B cell (primary cell): Measurements from ENCODE around the gene GLOD5. TPM values are rescaled to one million over a fixed set of nuclear protein-coding genes. Genes with fewer than 3 reads are reported as not detected.

ENCODE experiments used
- ATAC-seq: fragments of 200-7000 bp; cut with Tn5 transposase; one replicate; pipeline ENCODE4 v1.10.0; 2021; ENCODE audit warnings: low read depth, mild to moderate bottlenecking, moderate number of reproducible peaks, moderate library complexity
- CTCF ChIA-PET: fragments of 350-600 bp; sonication (Branson Sonifier 250); formaldehyde crosslinking; loops from one replicate; lab custom pipeline; 2021; ENCODE audit warnings: antibody characterized with exemption, inconsistent platforms; lab: Charles Lee
- POLR2A ChIA-PET: fragments of 350-600 bp; sonication (Branson Sonifier 250); formaldehyde crosslinking; loops from one replicate; lab custom pipeline; 2021; ENCODE audit warnings: antibody characterized with exemption; lab: Charles Lee
- DNase-seq: peaks from one replicate; pipeline ENCODE4 v3.0.0; 2013
- H2AFZ ChIP-seq: 2 replicates; pipeline ENCODE4 v1.6.1; 2012; ENCODE audit warnings: mild to moderate bottlenecking, low read depth, low read length; ENCODE audit not compliant: insufficient read depth, poor library complexity, severe bottlenecking
- H3K27ac ChIP-seq, 2 donors: 1 replicate in 1 of 2; 2 replicates in 1 of 2; pipeline ENCODE4 v1.5.1; 2012 to 2013; ENCODE audit warnings: low read length in 2 of 2, mild to moderate bottlenecking in 2 of 2, moderate library complexity in 1 of 2
- H3K27me3 ChIP-seq, 4 experiments: fragments of 200-600 bp in 1 of 4; sonication (generic) in 1 of 4; replicated peaks in 1 of 4; 1 replicate in 2 of 4; 2 replicates in 2 of 4; pipeline versions ENCODE4 v1.6.1 to v1.7.0; 2013 to 2016; ENCODE audit warnings: low read length in 3 of 4, mild to moderate bottlenecking in 2 of 4, mixed read lengths in 1 of 4, moderate library complexity in 1 of 4; ENCODE audit not compliant: insufficient read depth in 4 of 4, control insufficient read depth in 3 of 4; ENCODE audit errors: control extremely low read depth in 1 of 4
- H3K36me3 ChIP-seq, 2 experiments: replicated peaks in 1 of 2; 1 replicate in 1 of 2; 2 replicates in 1 of 2; pipeline versions ENCODE4 v1.6.1 to v1.7.1; 2013; ENCODE audit warnings: low read length in 1 of 2; ENCODE audit not compliant: insufficient read depth in 2 of 2, control insufficient read depth in 1 of 2; ENCODE audit errors: control extremely low read depth in 1 of 2, extremely low read depth in 1 of 2
- H3K4me1 ChIP-seq, 2 donors: fragments of 200-600 bp in 1 of 2; sonication (generic) in 1 of 2; 1 replicate in 1 of 2; 2 replicates in 1 of 2; pipeline versions ENCODE4 v1.5.1 to v1.6.1; 2013 to 2017; ENCODE audit warnings: low read length in 2 of 2; ENCODE audit not compliant: control insufficient read depth in 2 of 2, insufficient read depth in 2 of 2
- H3K4me2 ChIP-seq: replicated peaks from 2 replicates; pipeline ENCODE3; 2012; ENCODE audit warnings: mild to moderate bottlenecking, low read depth, low read length; ENCODE audit not compliant: poor library complexity, severe bottlenecking
- H3K4me3 ChIP-seq, 5 experiments: fragments of 200-600 bp in 1 of 5; sonication (generic) in 1 of 5; 1 replicate in 3 of 5; 2 replicates in 2 of 5; pipeline versions ENCODE4 v1.5.1 to v1.7.0; 2011 to 2016; ENCODE audit warnings: low read length in 4 of 5, mild to moderate bottlenecking in 4 of 5, low read depth in 2 of 5, control low read depth in 1 of 5, moderate library complexity in 1 of 5; ENCODE audit not compliant: insufficient read depth in 1 of 5; ENCODE audit errors: control extremely low read depth in 1 of 5, extremely low read depth in 1 of 5
- H3K79me2 ChIP-seq: fragments of 200-600 bp; sonication (generic); one replicate; pipeline ENCODE4 v1.6.0; 2016; ENCODE audit warnings: low read length; ENCODE audit not compliant: control insufficient read depth, insufficient read depth
- H3K9ac ChIP-seq: fragments of 200-600 bp; sonication (generic); 2 replicates; pipeline ENCODE4 v1.6.1; 2017; ENCODE audit warnings: mild to moderate bottlenecking, low read length, moderate library complexity
- H3K9me3 ChIP-seq, 3 donors: one replicate each; pipeline versions ENCODE4 v1.6.1 to v1.7.1; 2013; ENCODE audit warnings: low read length in 2 of 3; ENCODE audit not compliant: control insufficient read depth in 2 of 3, insufficient read depth in 1 of 3; ENCODE audit errors: control extremely low read depth in 1 of 3
- H4K20me1 ChIP-seq: 2 replicates; pipeline ENCODE4 v1.6.0; 2012; ENCODE audit warnings: mild to moderate bottlenecking, low read length; ENCODE audit not compliant: insufficient read depth, control insufficient read depth, poor library complexity, severe bottlenecking
- H3K27ac Mint-ChIP-seq: one replicate; pipeline ENCODE4 v1.8.0; 2021; ENCODE audit warnings: mixed read lengths
- H3K27me3 Mint-ChIP-seq: one replicate; pipeline ENCODE4 v1.8.0; 2021; ENCODE audit warnings: mixed read lengths
- H3K4me1 Mint-ChIP-seq: one replicate; pipeline ENCODE4 v1.8.0; 2021; ENCODE audit warnings: mixed read lengths
- H3K4me3 Mint-ChIP-seq: one replicate; pipeline ENCODE4 v1.8.0; 2021; ENCODE audit warnings: mixed read lengths
- H3K9me3 Mint-ChIP-seq: one replicate; pipeline ENCODE4 v1.8.0; 2022; ENCODE audit warnings: mixed read lengths; ENCODE audit not compliant: insufficient read depth
- CTCF ChIP-seq: fragments of 200-600 bp; IDR thresholded peaks from one replicate; pipeline ENCODE4 v1.8.0; 2022; ENCODE audit warnings: antibody characterized with exemption, mild to moderate bottlenecking
- EZH2 ChIP-seq: IDR thresholded peaks from 2 replicates; pipeline ENCODE4 v1.6.1; 2012; ENCODE audit warnings: borderline replicate concordance, low read depth, mild to moderate bottlenecking, moderate library complexity, low read length; ENCODE audit not compliant: insufficient read depth, poor library complexity, severe bottlenecking
- WGBS: methylation state at CpG from one replicate; pipeline ENCODE4 v1.1.5; 2013; ENCODE audit warnings: missing lambda C conversion rate; ENCODE audit not compliant: insufficient coverage; 5-methylcytosine and 5-hydroxymethylcytosine counted together
- intact Hi-C: fragments of 100-400 bp; cut with micrococcal nuclease; formaldehyde crosslinking; loops from one replicate; pipeline ENCODE4 v1.10.0; 2022
- polyA plus RNA-seq: library from polyadenylated mRNA; depleted of rRNA; stranded (reverse); fragments of >200 nt; gene quantifications from 2 replicates; pipeline ENCODE4 v1.2.3, GENCODE V29; 2012
- total RNA-seq, 2 donors: library from RNA; stranded (reverse); fragments of 120-200 nt in 1 of 2; gene quantifications; 1 replicate in 1 of 2; 2 replicates in 1 of 2; pipeline versions ENCODE4 v1.2.3 to v1.2.4, GENCODE V29; 2013 to 2022

The GLOD5 gene
- total and polyA plus RNA-seq, 2 donors (not counting 1 experiment from before 2014, with no cell fraction given), result not detected

- H3K27me3 Mint-ChIP-seq, result no peaks in the 10 kb centered on the region
- H3K9me3 Mint-ChIP-seq, result no peaks in the 10 kb centered on the region
- DNase-seq (no peak), ATAC-seq (no peak)
- Histone ChIP-seq H3K4me2 (no peak overlapping the region), H3K9me3 (no peaks in the 10 kb centered on the region), H3K79me2 (peaks cover 4% of the 10 kb centered on the region), H3K4me1 (no peaks in the 10 kb centered on the region), H3K9ac (no peak overlapping the region), H3K27ac (no peak overlapping the region), H4K20me1 (no peaks in the 10 kb centered on the region), H2AFZ (no peak overlapping the region), H3K4me3 (no peak overlapping the region), H3K36me3 (no peaks in the 10 kb centered on the region), H3K27me3 (no peaks in the 10 kb centered on the region)
- intact Hi-C loops, result no loop called here
- no peak overlapping the region for H3K4me3 Mint-ChIP-seq
- TF ChIP-seq CTCF, result no peak
- no peak for TF ChIP-seq EZH2
- CTCF ChIA-PET, result no interaction called here
- no peaks in the 10 kb centered on the region for H3K4me1 Mint-ChIP-seq
- POLR2A ChIA-PET, result no interaction called here
- no peak overlapping the region for H3K27ac Mint-ChIP-seq
These were observed 39.6 kb upstream of the GLOD5 start for GRCh38 chrX:48721916-48722315.

GRCh38 chrX:48726596-48726995 lies 35.0 kb upstream of the GLOD5 start:
- WGBS, result no CpG with 5 or more reads among the region's 2 CpGs
- H3K36me3 ChIP-seq, result no peaks in the 10 kb centered on the region
- H4K20me1 ChIP-seq, result no peaks in the 10 kb centered on the region
- H3K4me2 ChIP-seq, result no peak overlapping the region
- ATAC-seq (no peak), DNase-seq (no peak)
- Mint-ChIP-seq H3K27me3 (no peaks in the 10 kb centered on the region), H3K4me3 (no peak overlapping the region), H3K4me1 (no peaks in the 10 kb centered on the region), H3K9me3 (no peaks in the 10 kb centered on the region), H3K27ac (no peak overlapping the region)
- ChIA-PET CTCF (interaction anchor here (0.6 kb wide), 1 partner anchor 12 kb away, joined by 3 read pairs; no protein-coding TSS in a partner anchor), POLR2A (no interaction called here)
- no peak overlapping the region for H3K4me3 ChIP-seq
- TF ChIP-seq EZH2, result no peak
- TF ChIP-seq CTCF, result no peak
- no peaks in the 10 kb centered on the region for H3K4me1 ChIP-seq
- H3K79me2 ChIP-seq, result no peaks in the 10 kb centered on the region
- no peak overlapping the region for H3K27ac ChIP-seq
- no peaks in the 10 kb centered on the region for H3K9me3 ChIP-seq
- intact Hi-C loops, result no loop called here
- H3K27me3 ChIP-seq, result no peaks in the 10 kb centered on the region
- H3K9ac ChIP-seq, result no peak overlapping the region
- H2AFZ ChIP-seq, result no peak overlapping the region
